Measurements from ENCODE around the gene KDM6A.

KDM6A gene

GRCh38 chrX:44922980-44923379, 50.0 kb downstream of the KDM6A start (continued):
- TF ChIP-seq ZFP30 (CRISPR knock-in tag; IDR thresholded peaks at IDR 0.05) (no peak), CSDC2 (CRISPR knock-in tag; IDR thresholded peaks at IDR 0.05) (no peak), PATZ1 (CRISPR knock-in tag; IDR thresholded peaks at IDR 0.05; ENCODE audit: borderline replicate concordance) (no peak)

DNA sequence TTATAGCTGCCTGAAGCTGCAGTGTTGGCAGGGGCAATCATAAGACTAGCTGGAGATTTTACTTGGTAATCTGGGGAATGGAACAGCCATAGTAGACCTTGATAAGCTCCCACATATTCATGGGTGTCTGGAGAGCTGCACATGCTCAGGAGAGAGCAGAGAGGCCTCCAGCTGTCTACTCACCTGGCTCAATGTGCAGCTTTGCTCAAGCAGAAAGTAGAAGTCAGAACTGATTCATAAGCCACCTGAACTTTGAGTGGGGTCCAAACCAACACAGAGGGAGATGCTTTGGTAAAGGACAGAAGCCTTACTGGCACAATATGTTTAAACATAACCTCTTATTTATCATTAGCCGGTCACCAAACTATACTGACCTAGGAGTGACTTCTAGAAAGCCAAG, 54.4 kb downstream of the KDM6A start:
- no peak for ATAC-seq
- TF ChIP-seq TSHZ2 (CRISPR knock-in tag; IDR thresholded peaks at IDR 0.05) = no peak
- TF ChIP-seq RARB (CRISPR knock-in tag; IDR thresholded peaks at IDR 0.05) = no peak
- TF ChIP-seq ZFP30 (CRISPR knock-in tag; IDR thresholded peaks at IDR 0.05) = no peak
- TF ChIP-seq SNAI2 (CRISPR knock-in tag; IDR thresholded peaks at IDR 0.05) = no peak
- no peak for TF ChIP-seq ZNF8 (CRISPR knock-in tag; IDR thresholded peaks at IDR 0.05)
- TF ChIP-seq OSR1 (CRISPR knock-in tag; IDR thresholded peaks at IDR 0.05) = no peak
- TF ChIP-seq ARNTL (CRISPR knock-in tag; IDR thresholded peaks at IDR 0.05; ENCODE audit: borderline replicate concordance, low read depth) = no peak
- TF ChIP-seq ZNF565 (CRISPR knock-in tag; conservative IDR thresholded peaks at IDR 0.05; ENCODE audit: low read depth) = no peak
- TF ChIP-seq GLIS3 (CRISPR knock-in tag; IDR thresholded peaks at IDR 0.05) = no peak
- TF ChIP-seq ISL1 (CRISPR knock-in tag; IDR thresholded peaks at IDR 0.05) = no peak
- TF ChIP-seq POU6F1 (CRISPR knock-in tag; IDR thresholded peaks at IDR 0.05; ENCODE audit: borderline replicate concordance, low read depth) = no peak
- TF ChIP-seq TOX (CRISPR knock-in tag; IDR thresholded peaks at IDR 0.05; ENCODE audit: borderline replicate concordance) = no peak

DNA sequence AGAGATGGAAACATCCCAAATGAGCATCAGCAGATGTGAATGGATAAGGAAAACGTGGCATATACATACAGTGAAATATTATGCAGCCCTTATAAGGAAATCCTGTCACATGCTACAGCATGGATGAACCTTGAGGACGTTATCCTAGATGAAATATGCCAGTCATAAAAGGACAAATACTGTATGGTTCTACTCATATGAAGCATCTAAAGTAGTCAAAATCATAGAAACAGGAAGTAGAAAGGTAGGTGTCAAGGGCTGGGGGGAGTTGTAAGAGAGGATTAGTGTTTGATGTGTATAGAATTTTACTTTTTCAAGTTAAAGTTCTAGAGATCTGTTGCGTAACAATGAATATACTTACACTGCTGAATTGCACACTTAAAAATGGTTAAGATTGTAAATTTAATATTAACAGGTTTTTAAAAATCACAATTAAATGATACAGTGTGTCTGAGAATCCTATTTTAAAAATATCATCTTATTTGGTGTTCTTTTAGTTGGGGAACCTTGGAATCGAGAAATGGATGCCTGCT, 58.5 kb downstream of the KDM6A start:
- TF ChIP-seq SNAI2 (CRISPR knock-in tag; IDR thresholded peaks at IDR 0.05) (no peak), RARB (CRISPR knock-in tag; IDR thresholded peaks at IDR 0.05) (no peak), ESRRG (CRISPR knock-in tag; IDR thresholded peaks at IDR 0.05) (no peak), ZNF70 (CRISPR knock-in tag; IDR thresholded peaks at IDR 0.05) (no peak), PATZ1 (CRISPR knock-in tag; IDR thresholded peaks at IDR 0.05; ENCODE audit: borderline replicate concordance) (no peak), ARNTL (CRISPR knock-in tag; IDR thresholded peaks at IDR 0.05; ENCODE audit: borderline replicate concordance, low read depth) (no peak), ZFP30 (CRISPR knock-in tag; IDR thresholded peaks at IDR 0.05) (no peak), TOX (CRISPR knock-in tag; IDR thresholded peaks at IDR 0.05; ENCODE audit: borderline replicate concordance) (no peak), POU6F1 (CRISPR knock-in tag; IDR thresholded peaks at IDR 0.05; ENCODE audit: borderline replicate concordance, low read depth) (no peak), OSR1 (CRISPR knock-in tag; IDR thresholded peaks at IDR 0.05) (no peak)
- TF ChIP-seq, protein P1, sequence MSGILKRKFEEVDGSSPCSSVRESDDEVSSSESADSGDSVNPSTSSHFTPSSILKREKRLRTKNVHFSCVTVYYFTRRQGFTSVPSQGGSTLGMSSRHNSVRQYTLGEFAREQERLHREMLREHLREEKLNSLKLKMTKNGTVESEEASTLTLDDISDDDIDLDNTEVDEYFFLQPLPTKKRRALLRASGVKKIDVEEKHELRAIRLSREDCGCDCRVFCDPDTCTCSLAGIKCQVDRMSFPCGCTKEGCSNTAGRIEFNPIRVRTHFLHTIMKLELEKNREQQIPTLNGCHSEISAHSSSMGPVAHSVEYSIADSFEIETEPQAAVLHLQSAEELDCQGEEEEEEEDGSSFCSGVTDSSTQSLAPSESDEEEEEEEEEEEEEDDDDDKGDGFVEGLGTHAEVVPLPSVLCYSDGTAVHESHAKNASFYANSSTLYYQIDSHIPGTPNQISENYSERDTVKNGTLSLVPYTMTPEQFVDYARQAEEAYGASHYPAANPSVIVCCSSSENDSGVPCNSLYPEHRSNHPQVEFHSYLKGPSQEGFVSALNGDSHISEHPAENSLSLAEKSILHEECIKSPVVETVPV (CRISPR knock-in tag; IDR thresholded peaks at IDR 0.05) = no peak
- no peak for ATAC-seq

Data from SK-N-SH treated with all-trans-retinoic acid at 6 μM for 48 hours (cell line).